Measurements from ENCODE around the gene UNCX. TPM values are rescaled to one million over a fixed set of nuclear protein-coding genes. Genes with fewer than 3 reads are reported as not detected.
"Not testable (repeated sequence)": the region's sequence is repeated elsewhere in the genome, so short reads cannot be mapped to it uniquely, and the experiment has no call there.

Gene UNCX
- total and polyA plus RNA-seq, 2 experiments from 2014 or later = not detected

- H3K27ac Mint-ChIP-seq; H3K27me3 ChIP-seq (ENCODE audit: insufficient read depth); H3K79me2 ChIP-seq (replicated peaks; ENCODE audit: insufficient read depth); H3F3A ChIP-seq (replicated peaks; ENCODE audit: low read depth); H3K27ac ChIP-seq (ENCODE audit: low read depth); H3K9me3 Mint-ChIP-seq; DNase-seq (ENCODE audit: low spot score); ATAC-seq; H3K4me1 ChIP-seq (ENCODE audit: insufficient read depth); H3K36me3 ChIP-seq (ENCODE audit: insufficient read depth); H3K27me3 Mint-ChIP-seq (ENCODE audit: insufficient read depth, low read depth, poor library complexity); H4K20me1 ChIP-seq (replicated peaks; ENCODE audit: insufficient read depth); H3K4me2 ChIP-seq; H3K4me3 Mint-ChIP-seq; H3K4me3 ChIP-seq; H3K9me2 ChIP-seq (ENCODE audit: insufficient read depth); H3K36me3 Mint-ChIP-seq (ENCODE audit: low read depth); H3K4me1 Mint-ChIP-seq; H2AFZ ChIP-seq: not testable (repeated sequence)
Measured at GRCh38 chr7:1202914-1203313, 29.8 kb upstream of the UNCX start.

GRCh38 chr7:1204460-1205140, 28.1 kb upstream of the UNCX start:
- no peaks in the 10 kb centered on the region for H3K9me3 Mint-ChIP-seq
- no peak for DNase-seq (ENCODE audit: low spot score)
- H3K27ac Mint-ChIP-seq = no peak overlapping the region
- H3K4me1 Mint-ChIP-seq = no peaks in the 10 kb centered on the region
- H3K4me3 Mint-ChIP-seq = no peak overlapping the region
- Histone ChIP-seq H4K20me1 (replicated peaks; ENCODE audit: insufficient read depth) (no peaks in the 10 kb centered on the region), H3K27ac (ENCODE audit: low read depth) (no peak overlapping the region), H3K4me2 (no peak overlapping the region), H3K27me3 (ENCODE audit: insufficient read depth) (no peaks in the 10 kb centered on the region), H3K9me2 (ENCODE audit: insufficient read depth) (no peaks in the 10 kb centered on the region), H3K4me1 (ENCODE audit: insufficient read depth) (no peaks in the 10 kb centered on the region), H3K4me3 (no peak overlapping the region), H3K36me3 (ENCODE audit: insufficient read depth) (no peaks in the 10 kb centered on the region), H2AFZ (no peak overlapping the region), H3K79me2 (replicated peaks; ENCODE audit: insufficient read depth) (no peaks in the 10 kb centered on the region), H3F3A (replicated peaks; ENCODE audit: low read depth) (no peaks in the 10 kb centered on the region)
- no peaks in the 10 kb centered on the region for H3K36me3 Mint-ChIP-seq (ENCODE audit: low read depth)
- no peak for ATAC-seq
- peaks cover 13% of the 10 kb centered on the region for H3K27me3 Mint-ChIP-seq (ENCODE audit: insufficient read depth, low read depth, poor library complexity)
- no peak for TF ChIP-seq EZH2 (IDR thresholded peaks at IDR 0.05; ENCODE audit: low read depth, unreplicated experiment)
- no peak for TF ChIP-seq EZH2phosphoT487 (IDR thresholded peaks at IDR 0.05; ENCODE audit: unreplicated experiment)
- no peak for TF ChIP-seq NANOG (IDR thresholded peaks at IDR 0.05; ENCODE audit: borderline replicate concordance)
- TF ChIP-seq ZNF114 (CRISPR knock-in tag; IDR thresholded peaks at IDR 0.05) = no peak
- no peak for TF ChIP-seq ETS1 (IDR thresholded peaks at IDR 0.05)
- no peak for TF ChIP-seq STAT1 (IDR thresholded peaks at IDR 0.05; ENCODE audit: unreplicated experiment)
- TF ChIP-seq CTCF (conservative IDR thresholded peaks at IDR 0.05; ENCODE audit: low read depth in 2 of 2) = no peak
- no peak for TF ChIP-seq POLR2AphosphoS5 (IDR thresholded peaks at IDR 0.05; ENCODE audit: low read depth)
- TF ChIP-seq CREB1 (CRISPR knock-in tag; IDR thresholded peaks at IDR 0.05; ENCODE audit: low read depth) = no peak
- no peak for TF ChIP-seq REST (IDR thresholded peaks at IDR 0.05; ENCODE audit: unreplicated experiment)
- TF ChIP-seq JUNB (IDR thresholded peaks at IDR 0.05; ENCODE audit: unreplicated experiment) = no peak
- TF ChIP-seq ZNF331 (CRISPR knock-in tag; IDR thresholded peaks at IDR 0.05; ENCODE audit: low read depth) = no peak
